AG09309 (cell line): ENCODE data around the gene CARMIL3.

Experiments used
- DNase-seq: peaks from one replicate; pipeline ENCODE4 v3.0.0-alpha.2; 2010; ENCODE audit warnings: low read depth
- H3K4me3 ChIP-seq: 2 replicates; pipeline ENCODE4 v1.5.1; 2011; ENCODE audit warnings: mild to moderate bottlenecking, low read depth, low read length, moderate library complexity; ENCODE audit not compliant: control insufficient read depth
- CTCF ChIP-seq: IDR thresholded peaks from 2 replicates; pipeline ENCODE4 v1.5.1; 2011; ENCODE audit warnings: mild to moderate bottlenecking, low read depth, low read length, inconsistent platforms; ENCODE audit not compliant: insufficient read depth, control insufficient read depth; ENCODE audit errors: missing control alignments

CARMIL3 gene

GRCh38 chr14:24088095-24088494 lies 36.3 kb downstream of the CARMIL3 start:
- DNase-seq, result no peak
- no peak for TF ChIP-seq CTCF

GRCh38 chr14:24089890-24090289 lies 38.1 kb downstream of the CARMIL3 start:
- no peak for DNase-seq
- H3K4me3 ChIP-seq, result no peak overlapping the region
- no peak for TF ChIP-seq CTCF

More at GRCh38 chr14:24088095-24088494, 36.3 kb downstream of the CARMIL3 start:
- no peak overlapping the region for H3K4me3 ChIP-seq

GRCh38 chr14:24092110-24092504 lies 40.3 kb downstream of the CARMIL3 start:
- H3K4me3 ChIP-seq, result no peak overlapping the region

GRCh38 chr14:24092505-24093206 lies 40.8 kb downstream of the CARMIL3 start:
- no peak for DNase-seq
- no peak overlapping the region for H3K4me3 ChIP-seq
- no peak for TF ChIP-seq CTCF

More at GRCh38 chr14:24092110-24092504, 40.3 kb downstream of the CARMIL3 start:
- no peak for DNase-seq
- TF ChIP-seq CTCF, result no peak

- H3K4me3 ChIP-seq, result no peak overlapping the region
- TF ChIP-seq CTCF, result no peak
- no peak for DNase-seq
Measured at GRCh38 chr14:24093207-24093900, 41.5 kb downstream of the CARMIL3 start.

GRCh38 chr14:24093901-24094840 lies 42.4 kb downstream of the CARMIL3 start, which contains the start of gene PCK2:
Gene PCK2, plus strand, starts transcription at chr14:24094311. Its CDS starts 95 bp downstream, at chr14:24094406.
- TF ChIP-seq CTCF, result peak; percentile 6
- H3K4me3 ChIP-seq, result peak within 1 kb of the TSS; percentile 64
- peak; percentile 74 for DNase-seq
